Left ventricle myocardium inferior (tissue), 1 donor: ENCODE results near the gene UGT1A7. TPM values are rescaled to one million over a fixed set of nuclear protein-coding genes. Genes with fewer than 3 reads are reported as not detected.

Experiments
- DNase-seq: peaks from one replicate; pipeline ENCODE4 v3.0.0-alpha.2; 2020
- H3K27ac ChIP-seq: fragments of 200-600 bp; replicated peaks from 2 replicates; pipeline ENCODE4 v1.8.0; 2021
- H3K27me3 ChIP-seq: fragments of 200-600 bp; 2 replicates; pipeline ENCODE4 v1.8.0; 2021; ENCODE audit warnings: low read depth
- H3K36me3 ChIP-seq: fragments of 200-600 bp; 2 replicates; pipeline ENCODE4 v1.8.0; 2021
- H3K4me1 ChIP-seq: fragments of 200-600 bp; 2 replicates; pipeline ENCODE4 v1.8.0; 2021
- H3K4me3 ChIP-seq: fragments of 200-600 bp; 2 replicates; pipeline ENCODE4 v1.8.0; 2021; ENCODE audit warnings: mild to moderate bottlenecking, moderate library complexity
- H3K9me3 ChIP-seq: fragments of 200-600 bp; replicated peaks from 2 replicates; pipeline ENCODE4 v1.8.0; 2021
- intact Hi-C: fragments of 100-400 bp; cut with micrococcal nuclease; formaldehyde crosslinking; loops from one replicate; pipeline ENCODE4 v1.11.0; 2022
- total RNA-seq: library from RNA; stranded (reverse); fragmentation: NEBNext Ultra II Directional; extraction: Animal tissue kit (Norgen Biotek cat#: 25700); gene quantifications from one replicate; pipeline ENCODE4 v1.2.1, GENCODE V29; 2021
- TF ChIP-seq, protein P1 (sequence below): fragments of 200-600 bp; IDR thresholded peaks from 2 replicates; pipeline ENCODE4 v1.8.0; 2021; ENCODE audit warnings: antibody characterized with exemption, mild to moderate bottlenecking, borderline replicate concordance
- donor health status: DM: no; HTN: yes; CAD: no; lungs with severe emphysema.

UGT1A7 gene
- total RNA-seq, 1 donor from 2014 or later = not detected

DNA sequence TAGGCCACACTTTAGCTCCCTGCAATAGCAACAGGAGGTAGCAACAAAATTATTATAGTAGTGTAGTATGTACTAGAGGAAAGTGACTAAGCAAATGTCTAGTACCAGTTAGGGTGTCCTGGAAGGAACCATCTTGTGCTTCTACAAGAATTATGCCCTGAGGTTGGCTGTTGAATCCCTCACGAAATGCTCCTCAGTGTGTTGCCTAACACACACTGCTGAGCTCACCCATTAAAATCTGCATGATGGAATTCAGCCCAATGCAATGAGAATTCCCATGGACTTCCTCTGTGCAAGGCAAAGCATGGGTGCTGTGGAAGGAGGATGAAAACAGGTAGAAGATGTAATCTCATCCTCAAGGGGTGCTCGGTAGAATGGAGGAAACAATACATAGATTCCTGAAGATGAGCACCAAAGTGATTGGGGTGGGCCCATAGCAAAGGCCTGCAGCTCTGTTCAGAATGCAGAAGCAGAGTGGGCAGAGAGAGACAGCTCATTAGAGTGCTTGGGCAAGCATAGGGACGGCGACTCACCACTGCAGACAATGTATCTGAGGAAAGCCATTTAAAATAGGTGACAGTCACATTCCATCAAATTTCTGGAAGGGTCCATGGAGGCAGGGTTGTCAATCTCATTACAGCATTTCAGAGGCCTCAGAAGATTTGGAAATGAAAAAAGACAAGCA is 1.2 kb upstream of the UGT1A7 start:
- no peaks in the 10 kb centered on the region for H3K9me3 ChIP-seq
- peaks cover 45% of the 10 kb centered on the region for H3K27me3 ChIP-seq
- intact Hi-C loops = no loop called here
- DNase-seq = no peak
- no peaks in the 10 kb centered on the region for H3K4me1 ChIP-seq
- no peak overlapping the region for H3K27ac ChIP-seq
- no peaks in the 10 kb centered on the region for H3K36me3 ChIP-seq
- H3K4me3 ChIP-seq = no peak overlapping the region
- TF ChIP-seq, protein P1, sequence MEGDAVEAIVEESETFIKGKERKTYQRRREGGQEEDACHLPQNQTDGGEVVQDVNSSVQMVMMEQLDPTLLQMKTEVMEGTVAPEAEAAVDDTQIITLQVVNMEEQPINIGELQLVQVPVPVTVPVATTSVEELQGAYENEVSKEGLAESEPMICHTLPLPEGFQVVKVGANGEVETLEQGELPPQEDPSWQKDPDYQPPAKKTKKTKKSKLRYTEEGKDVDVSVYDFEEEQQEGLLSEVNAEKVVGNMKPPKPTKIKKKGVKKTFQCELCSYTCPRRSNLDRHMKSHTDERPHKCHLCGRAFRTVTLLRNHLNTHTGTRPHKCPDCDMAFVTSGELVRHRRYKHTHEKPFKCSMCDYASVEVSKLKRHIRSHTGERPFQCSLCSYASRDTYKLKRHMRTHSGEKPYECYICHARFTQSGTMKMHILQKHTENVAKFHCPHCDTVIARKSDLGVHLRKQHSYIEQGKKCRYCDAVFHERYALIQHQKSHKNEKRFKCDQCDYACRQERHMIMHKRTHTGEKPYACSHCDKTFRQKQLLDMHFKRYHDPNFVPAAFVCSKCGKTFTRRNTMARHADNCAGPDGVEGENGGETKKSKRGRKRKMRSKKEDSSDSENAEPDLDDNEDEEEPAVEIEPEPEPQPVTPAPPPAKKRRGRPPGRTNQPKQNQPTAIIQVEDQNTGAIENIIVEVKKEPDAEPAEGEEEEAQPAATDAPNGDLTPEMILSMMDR = no peak

DNA sequence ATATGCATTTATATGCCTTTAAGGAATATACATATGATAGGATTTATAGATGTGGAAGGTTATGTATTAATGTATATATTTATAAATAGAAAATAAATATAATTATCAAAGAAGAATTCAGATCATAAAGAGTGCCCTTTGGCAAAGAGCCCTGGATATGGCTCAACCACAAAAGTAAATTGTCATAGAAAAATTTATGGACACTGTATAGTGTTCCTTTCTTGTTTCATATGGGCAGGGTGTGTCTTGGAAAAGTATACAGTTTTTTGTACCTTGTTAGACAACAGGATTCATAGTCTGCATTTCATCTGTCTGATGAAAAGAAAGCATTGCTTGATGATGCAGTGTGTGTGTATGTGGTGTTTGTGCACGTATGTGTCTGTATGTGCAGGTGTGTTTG is 2.9 kb downstream of the UGT1A7 start:
- Histone ChIP-seq H3K27ac (no peak overlapping the region), H3K4me1 (no peaks in the 10 kb centered on the region), H3K36me3 (no peaks in the 10 kb centered on the region), H3K4me3 (no peak overlapping the region), H3K9me3 (no peaks in the 10 kb centered on the region), H3K27me3 (peaks cover 30% of the 10 kb centered on the region)
- intact Hi-C loops = no loop called here
- no peak for DNase-seq
- TF ChIP-seq, protein P1 = no peak

DNA sequence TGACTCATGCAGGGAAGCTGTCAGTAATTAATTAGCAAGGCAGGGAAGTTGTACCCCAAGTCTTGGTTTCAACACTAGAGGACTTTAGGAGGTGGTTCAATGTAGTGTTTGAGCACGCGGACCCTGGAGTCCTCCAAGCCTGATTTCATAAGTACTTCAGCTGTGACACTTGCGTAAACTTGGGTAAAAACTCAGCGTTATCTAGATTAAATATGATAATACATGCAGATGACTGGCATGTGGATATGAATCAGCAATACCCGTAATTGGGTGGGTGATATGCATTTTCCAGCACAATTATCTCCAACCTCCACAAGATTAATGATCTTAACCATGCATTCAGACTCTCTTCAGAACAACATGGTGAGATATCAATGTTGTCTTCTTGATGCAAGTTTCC is 5.2 kb downstream of the UGT1A7 start:
- no peaks in the 10 kb centered on the region for H3K36me3 ChIP-seq
- TF ChIP-seq, protein P1 = no peak
- intact Hi-C loops = no loop called here
- no peak overlapping the region for H3K4me3 ChIP-seq
- H3K27ac ChIP-seq = no peak overlapping the region
- H3K4me1 ChIP-seq = no peaks in the 10 kb centered on the region
- no peak for DNase-seq
- peaks cover 20% of the 10 kb centered on the region for H3K27me3 ChIP-seq
- H3K9me3 ChIP-seq = no peaks in the 10 kb centered on the region

DNA sequence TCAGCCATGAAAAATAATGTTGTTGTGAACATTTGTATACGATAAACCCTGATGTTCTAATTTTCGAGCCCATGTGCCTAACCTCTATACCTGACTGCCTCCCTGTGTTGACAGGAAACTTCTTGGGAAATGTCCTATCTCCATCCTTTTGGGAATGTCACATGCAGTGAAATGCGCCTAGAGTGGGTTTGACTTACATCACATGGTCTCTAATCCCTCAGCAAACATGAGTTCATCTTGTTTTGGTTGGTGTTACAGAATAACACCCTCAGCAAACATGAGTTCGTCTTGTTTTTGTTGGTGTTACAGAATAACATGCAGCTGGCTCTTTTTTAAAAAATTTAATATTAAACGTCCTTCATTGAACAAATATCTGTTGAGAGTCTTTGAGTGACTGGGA is 6.6 kb downstream of the UGT1A7 start:
- intact Hi-C loops = no loop called here
- Histone ChIP-seq H3K27ac (no peak overlapping the region), H3K36me3 (no peaks in the 10 kb centered on the region)

DNA sequence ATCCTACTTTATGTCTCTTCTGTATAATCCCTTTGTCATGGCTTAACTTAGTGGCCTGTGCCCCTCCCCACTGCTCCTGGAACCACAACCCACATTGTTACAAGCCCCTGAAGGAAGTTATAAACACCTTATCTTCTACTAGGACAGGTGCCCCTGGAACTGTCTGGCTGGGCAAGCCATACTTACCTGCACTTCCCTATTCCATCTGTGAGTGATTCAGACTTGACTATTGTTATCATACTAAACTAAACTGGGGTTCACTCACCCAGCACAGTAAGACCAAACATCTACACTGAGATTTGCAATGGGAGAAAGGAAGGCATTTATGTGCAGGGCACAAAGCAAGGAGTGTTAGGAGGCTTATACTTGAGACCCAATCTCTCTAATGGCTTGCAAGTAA is 7.3 kb downstream of the UGT1A7 start:
- Histone ChIP-seq H3K4me3 (no peak overlapping the region), H3K9me3 (no peaks in the 10 kb centered on the region), H3K27ac (no peak overlapping the region), H3K36me3 (no peaks in the 10 kb centered on the region), H3K27me3 (peaks cover 23% of the 10 kb centered on the region), H3K4me1 (no peaks in the 10 kb centered on the region)
- DNase-seq = no peak
- TF ChIP-seq, protein P1 = no peak
- intact Hi-C loops = no loop called here

More for the DNA sequence above, 6.6 kb downstream of the UGT1A7 start:
- Histone ChIP-seq H3K27me3 (peaks cover 22% of the 10 kb centered on the region), H3K9me3 (no peaks in the 10 kb centered on the region), H3K4me3 (no peak overlapping the region), H3K4me1 (no peaks in the 10 kb centered on the region)
- no peak for DNase-seq
- TF ChIP-seq, protein P1 = no peak
